MV-4-11 (cell line): ENCODE data around the gene SEPTIN1.
A peak's percentile ranks its signal among the peaks of the same experiment; 100 is the strongest.

Experiments used
- DNase-seq: peaks from one replicate; lab custom pipeline; 2025; lab: John Stamatoyannopoulos, UW

SEPTIN1 gene

DNA sequence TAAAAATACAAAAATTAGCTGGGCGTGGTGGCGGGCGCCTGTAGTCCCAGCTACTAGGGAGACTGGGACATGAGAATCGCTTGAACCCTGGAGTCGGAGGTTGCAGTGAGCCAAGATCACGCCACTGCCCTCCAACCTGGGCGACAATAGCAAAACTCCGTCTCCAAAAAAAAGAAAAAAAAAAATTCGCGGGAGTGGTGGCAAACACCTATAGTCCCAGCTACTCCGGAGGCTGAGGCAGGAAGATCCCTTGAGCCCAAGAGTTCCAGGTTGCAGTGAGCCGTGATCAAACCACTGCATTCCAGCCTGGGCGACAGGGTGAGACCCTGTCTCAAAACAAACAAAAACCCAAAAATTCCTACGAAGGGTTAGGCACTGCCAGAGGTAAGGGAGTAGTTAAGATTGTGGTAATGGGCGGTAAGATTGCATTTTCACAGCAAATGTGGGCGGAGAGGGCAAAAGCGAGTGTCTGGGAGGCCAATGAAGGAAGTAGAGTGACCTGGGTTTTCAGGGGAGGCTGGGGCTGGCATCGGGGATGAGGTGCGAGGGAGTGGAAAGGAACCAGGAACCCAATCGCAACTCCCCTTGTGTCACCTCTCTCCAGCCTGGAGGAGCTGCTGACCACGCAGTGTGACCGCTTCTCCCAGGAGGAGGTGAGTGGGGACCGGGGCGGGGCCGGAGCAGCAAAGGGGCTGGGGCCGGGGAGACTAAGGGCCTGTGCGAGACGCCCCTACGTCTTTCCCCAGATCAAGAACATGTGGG is 5.1 kb downstream of the SEPTIN1 start:
- DNase-seq, result no peak

DNA sequence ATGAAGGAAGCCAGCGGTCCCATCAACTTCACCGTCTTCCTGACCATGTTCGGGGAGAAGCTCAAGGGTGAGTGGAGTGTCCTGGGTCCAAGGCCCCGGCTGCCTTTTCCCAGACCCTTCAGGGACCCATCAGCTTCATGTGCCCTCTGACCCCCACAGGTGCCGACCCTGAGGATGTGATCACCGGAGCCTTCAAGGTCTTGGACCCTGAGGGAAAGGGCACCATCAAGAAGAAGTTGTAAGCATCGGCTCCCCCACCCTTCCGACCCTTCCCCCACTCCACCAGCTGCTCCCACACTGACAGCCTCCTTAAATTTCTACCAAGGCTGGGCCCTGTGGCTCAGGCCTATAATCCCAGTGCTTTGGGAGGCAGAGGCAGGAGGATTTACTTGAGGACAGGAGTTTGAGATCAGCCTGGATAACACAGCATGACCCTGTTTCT is 5.9 kb downstream of the SEPTIN1 start:
- DNase-seq, result no peak

DNA sequence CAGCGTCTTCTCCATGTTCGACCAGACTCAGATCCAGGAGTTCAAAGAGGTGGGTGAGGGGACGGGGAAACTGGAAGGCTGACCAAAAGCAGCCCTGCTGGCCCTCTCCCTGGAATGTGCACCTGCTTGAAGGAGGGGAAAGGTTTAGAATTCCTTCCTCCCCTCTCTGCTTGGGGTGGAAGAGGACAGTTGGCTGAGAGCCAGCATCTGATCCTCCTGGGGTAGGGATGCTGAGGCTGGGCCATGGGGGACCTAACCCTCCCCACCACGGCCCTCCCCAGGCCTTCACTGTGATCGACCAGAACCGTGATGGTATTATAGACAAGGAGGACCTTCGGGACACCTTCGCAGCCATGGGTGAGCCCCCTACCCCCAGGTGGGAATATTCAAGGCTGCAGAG is 6.5 kb downstream of the SEPTIN1 start:
- DNase-seq, result no peak

DNA sequence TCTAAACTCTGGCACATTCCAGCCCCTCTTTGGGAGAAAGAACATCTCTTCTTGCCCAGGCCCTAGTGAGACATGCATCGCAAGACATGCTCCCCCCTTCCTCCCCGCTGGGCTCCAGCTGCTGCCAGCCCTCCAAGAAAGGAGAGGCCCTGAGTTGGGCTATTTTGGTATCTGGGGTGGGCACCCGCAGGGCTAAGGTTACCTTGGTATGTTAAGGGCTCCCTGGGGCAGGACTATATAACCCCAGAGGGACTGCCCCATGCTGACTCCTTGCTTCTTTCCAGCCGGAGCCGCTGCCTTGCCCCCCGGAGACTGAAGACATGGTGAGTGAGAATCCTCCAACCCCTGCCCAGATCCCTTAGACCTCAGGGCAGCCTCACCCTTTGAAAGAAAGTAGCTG is 7.8 kb downstream of the SEPTIN1 start, which contains the start of gene MYL11:
MYL11 (plus strand) TSS at position 265 of the 400 bp plus-strand sequence; CDS start at position 321, 56 bp downstream.
- no peak for DNase-seq

DNA sequence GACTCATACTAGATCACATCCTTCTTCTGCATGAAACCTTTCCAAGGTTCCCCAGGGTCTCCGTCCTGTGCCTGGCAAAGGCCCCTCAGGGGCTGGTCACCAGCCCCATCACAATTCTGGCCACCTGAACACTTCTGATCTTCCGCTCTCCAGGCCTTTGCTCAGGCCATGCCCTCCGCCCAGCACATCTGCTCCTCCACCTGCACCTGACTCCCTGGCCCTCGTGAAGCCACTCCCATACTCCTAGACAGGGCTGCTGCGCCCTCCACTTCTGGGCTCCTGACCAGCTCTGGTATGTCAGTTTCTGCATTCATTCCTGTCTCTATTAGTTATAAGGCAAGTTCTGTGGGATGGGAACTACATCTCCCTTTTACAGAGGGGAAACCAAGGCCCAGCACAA is 9.6 kb downstream of the SEPTIN1 start:
- DNase-seq, result no peak

DNA sequence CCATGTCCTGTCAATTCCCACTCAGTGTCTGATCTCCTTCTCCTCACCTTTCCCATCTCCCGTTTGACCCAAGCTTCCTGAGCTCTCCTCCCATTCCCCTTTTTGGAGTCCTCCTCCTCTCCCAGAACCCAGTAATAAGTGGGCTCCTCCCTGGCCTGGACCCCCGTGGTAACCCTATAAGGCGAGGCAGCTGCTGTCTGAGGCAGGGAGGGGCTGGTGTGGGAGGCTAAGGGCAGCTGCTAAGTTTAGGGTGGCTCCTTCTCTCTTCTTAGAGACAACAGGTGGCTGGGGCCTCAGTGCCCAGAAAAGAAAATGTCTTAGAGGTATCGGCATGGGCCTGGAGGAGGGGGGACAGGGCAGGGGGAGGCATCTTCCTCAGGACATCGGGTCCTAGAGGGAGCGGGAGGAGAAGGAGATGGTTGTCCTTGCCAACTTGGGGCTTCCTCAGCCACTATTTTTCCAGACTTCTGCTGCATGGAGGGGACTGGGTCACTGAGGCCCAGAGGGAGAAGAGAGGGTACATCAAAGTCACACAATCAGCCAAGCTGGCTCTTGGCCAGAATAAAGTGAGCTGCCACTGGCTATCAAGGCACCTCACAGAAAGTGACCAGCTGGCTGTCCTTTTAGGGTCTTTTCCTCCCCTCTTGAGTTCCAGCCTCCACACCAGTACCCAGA is 10.2 kb downstream of the SEPTIN1 start:
- no peak for DNase-seq

DNA sequence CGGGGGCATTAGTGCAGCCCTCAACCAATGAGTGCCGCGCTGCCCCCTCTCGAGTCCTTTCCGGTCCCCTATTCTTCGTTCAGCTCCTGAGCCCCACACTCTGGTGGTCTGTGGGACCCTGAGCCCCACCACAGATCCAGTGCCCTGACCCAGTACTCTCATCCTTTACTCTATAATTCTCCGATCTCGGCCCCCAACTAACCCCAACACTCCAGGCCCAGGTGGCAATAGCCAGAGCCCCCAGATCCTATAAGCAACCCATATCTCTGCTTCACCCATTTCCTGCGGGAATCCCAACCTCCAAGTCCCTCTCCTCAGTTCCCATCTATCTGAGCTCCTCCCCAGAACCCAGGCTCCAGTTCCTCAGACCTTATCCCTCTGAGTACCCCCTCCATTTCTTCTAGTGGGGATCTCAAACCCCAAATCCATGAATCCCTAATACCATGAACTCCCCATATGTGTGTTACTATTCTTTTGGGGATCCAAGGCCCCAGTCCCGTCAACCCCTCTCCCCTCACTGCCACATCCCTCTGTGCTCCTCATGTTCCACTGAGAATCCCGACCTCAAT is 11.0 kb downstream of the SEPTIN1 start:
- DNase-seq, result no peak

DNA sequence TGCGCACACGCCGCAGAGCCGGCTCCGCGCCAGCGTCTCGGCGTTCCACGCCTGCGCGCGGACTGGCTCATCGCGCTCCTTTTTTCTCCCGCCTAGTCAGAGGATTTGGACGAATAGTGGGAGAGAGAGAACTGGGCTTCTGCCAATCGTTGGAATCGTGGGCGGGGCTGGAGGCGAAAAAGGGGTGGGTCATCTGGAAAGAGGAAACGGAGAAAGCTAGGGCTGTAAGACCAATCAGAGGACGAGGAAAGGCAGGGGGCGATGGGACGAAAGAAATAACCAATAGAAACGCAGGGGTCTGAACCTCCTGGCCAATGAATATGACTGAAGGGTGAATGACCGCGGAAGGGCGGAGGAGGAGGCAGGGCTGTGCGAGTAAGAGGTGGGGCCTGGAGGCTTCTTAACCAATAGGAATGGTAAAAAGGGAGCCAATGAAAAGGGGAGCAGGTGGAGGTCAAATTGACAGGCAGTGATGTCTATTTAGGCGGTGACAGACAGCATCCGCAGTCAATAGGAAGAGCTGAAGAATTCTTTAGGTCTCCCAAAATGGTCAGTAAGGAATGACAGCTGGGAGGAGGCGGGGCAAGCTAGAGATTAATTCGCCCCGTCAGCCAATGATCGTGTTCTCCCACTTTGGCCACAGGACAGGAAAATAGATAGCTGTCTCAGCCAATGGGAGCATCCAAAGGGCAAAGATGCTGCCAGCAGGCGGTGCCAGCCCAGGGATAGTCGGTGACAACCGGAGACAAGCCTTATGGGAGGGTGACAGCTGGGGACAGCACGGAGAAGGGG is 11.7 kb downstream of the SEPTIN1 start, which contains the start of gene TBC1D10B:
TBC1D10B (minus strand) TSS at position 39 of the 792 bp plus-strand sequence. CDS start 311 bp downstream, outside the sequence.
- DNase-seq, result peak; percentile 100

DNA sequence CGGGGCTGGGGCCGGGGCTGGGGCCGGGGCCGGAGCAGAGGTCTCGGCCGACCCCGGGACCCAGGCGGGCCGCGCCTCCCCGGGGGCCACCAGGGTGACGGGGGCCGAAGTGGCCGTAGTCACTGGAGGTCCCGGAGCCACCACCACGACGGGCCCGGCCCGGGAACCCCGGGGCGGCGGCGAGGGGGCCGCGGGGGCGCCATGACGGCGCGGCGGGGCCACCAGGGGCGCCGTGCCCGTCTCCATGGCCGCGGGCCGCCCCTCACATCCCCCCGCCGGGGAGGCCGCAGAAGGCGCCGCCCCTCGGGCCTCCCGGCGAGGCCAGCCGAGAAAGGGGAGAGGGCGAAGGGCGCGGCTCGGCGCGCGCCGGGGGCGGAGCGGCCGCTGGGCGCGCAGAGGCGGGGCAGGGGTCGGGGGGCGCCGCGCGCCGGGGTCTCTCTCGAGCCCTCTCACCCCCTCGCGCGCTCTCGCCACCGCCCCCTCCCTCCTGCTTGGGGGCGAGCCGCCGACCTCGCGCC is 12.4 kb downstream of the SEPTIN1 start:
- no peak for DNase-seq

DNA sequence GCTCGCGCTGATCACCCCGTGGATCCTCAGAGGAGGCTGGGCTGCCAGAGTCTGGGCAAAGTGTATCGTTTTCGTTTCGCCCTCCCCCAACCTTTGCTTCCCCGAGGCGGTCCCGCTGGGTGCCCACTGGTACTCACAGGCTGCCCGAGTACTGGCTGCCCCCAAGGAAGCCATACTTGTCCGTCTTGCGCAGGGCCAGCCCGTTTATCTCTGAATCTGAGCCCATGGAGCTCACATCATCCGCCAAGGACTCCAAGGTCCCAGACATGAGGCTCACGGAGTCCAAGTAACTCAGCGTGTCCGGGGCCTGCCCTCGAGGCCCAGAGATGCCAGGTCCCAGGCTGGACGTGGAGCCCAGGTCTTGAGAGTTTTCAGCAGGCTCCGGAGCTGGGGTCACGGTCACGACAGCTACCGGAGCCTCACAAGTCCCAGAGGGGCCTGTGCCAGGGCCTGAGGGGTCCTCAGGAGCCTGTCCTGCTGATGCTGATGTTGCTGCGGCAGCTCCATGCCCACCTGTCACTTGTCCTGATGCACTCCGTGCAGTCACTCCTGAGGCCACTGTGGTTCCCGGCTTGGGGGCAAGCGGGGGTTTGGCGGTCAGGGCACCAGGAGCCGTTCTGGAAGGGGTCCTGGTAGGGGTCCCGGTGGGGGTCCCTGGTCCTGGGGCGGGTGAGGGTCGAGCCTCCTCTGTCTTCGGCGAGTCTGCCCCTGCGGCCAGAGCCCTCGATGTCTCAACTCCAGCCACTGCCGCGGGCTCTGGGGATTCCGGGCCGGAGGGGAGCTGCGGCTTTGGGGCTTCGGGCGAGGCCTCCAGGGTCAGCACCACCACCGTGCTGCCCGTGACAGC is 13.0 kb downstream of the SEPTIN1 start:
- DNase-seq, result no peak

DNA sequence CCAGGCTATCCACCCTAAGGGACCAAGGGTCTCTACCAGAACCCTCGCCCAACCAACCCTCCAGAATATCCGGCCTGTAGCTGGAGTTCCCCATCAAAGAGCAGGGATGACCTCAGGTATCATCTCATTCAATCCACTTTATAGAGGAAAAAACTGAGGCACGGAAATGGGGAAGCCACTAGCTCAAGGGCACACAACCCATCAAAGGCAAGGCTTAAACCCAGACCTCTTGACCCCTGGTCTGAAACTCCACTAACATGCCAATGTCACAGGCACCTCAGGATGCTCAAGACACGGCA is 13.6 kb downstream of the SEPTIN1 start:
- DNase-seq, result no peak

DNA sequence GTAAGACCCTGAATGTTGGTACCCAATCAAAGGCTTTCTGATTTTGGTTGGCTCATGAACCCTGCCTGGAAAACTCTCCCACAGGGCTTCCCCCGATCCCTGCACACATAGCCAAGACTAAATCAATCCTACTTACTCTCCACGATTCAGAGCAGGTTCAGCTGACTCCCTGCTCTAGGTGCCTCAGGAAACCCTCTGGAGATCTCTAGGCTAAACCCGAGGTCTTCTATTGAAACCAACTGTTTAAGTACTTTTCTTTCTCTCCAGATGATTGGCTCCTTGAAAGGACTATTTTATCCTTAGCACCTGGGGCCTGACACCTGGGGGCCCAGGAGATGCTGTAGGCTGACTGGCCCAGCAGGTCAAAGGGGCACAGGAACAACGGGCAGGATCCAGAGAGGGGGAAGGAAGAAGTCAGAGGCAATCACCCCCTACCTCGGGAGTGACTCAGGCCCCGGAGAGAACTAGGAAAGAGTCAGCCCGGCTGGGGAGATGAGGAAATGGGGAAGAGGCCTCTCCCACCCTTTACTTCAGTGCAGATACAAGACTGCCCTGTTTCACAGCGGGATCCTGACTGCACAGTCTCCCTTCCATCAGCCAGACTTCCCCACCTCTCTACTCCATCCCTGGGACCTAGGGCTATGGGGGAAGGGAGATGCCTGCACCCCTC is 14.1 kb downstream of the SEPTIN1 start:
- peak; percentile 72 for DNase-seq

DNA sequence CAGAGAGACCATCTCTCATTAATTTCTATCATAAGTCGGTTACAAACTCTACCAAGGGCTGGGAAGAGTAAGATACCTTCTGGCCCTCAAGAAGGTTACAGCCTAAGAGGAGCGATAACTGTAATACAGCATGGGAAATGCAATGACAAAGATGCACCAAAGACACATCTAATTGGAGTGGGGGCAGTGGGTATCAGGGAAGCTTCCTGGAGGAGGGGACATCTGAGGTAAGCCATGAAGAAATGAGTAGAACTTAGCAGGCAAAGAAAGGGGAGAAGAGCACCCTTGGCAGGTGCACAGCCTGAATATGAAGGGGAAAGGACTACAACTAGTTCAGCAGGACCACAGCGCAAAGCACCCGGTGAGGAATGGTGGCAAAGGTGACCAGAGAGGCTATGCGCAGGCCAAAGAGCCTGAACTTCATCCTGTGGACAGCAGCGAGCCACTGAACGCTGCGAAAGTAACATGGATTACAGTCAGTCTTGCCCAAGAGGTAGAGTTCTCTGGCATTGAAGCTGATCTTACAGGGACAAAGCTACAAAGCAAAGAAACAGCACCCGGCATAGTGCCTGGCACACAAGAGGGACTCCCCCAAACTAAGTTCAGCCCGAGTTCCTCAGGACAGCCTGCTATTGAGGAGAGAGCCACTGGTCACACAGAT is 14.9 kb downstream of the SEPTIN1 start:
- no peak for DNase-seq

DNA sequence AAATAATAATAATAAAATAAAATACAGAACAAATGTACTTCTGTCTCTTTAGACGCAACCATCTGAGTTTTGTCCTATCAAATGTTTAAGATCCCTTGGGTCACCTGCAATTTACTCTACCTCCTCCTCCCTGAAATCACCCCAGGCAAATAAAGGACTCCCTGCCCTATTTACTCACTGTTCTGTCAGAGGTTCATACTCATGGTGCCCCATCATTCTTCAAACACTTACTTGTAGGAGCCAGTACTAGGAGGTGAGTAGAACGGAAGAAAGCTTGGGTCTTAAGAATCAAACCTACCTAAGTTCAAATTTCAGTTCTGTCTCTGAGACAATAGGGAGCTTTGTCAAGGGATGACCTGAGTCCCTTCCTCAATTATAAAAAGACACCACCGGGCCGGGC is 15.8 kb downstream of the SEPTIN1 start:
- no peak for DNase-seq

DNA sequence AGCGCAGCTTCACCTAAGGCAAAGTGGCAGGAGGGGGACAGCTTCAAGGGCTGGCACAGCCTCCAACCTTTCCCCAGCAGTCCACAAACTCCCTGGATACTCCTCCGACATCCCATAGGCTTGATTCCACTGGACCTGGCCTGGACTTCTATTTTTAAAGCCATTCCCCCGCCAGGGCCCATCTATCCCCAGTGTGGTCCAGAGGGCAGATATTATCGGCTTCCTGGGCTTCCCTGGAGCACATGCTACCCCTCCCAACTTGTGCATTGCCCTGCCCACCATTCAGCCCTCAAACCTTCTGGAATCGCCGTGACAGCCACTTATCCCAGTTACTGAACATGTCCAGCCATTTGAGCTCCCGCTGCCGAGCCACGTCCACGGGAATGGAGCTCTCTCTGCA is 17.2 kb downstream of the SEPTIN1 start:
- no peak for DNase-seq

DNA sequence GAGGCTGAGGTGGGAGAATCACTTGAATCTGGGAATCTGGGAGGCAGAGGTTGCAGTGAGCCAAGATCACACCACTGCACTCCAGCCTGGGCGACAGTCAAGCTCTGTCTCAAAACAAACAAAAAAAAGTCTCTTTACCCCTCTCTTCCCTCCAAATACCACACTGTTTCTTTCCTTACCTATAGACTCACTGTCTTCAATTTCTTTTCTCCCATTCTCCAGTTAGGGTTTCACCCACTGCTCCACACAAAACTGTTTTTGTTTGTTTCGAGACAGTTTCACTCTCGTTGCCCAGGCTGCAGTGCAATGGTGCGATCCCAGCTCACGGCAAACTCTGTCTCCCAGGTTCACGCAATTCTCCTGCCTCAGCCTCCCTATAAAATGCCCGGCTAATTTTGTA is 21.2 kb downstream of the SEPTIN1 start:
- no peak for DNase-seq

DNA sequence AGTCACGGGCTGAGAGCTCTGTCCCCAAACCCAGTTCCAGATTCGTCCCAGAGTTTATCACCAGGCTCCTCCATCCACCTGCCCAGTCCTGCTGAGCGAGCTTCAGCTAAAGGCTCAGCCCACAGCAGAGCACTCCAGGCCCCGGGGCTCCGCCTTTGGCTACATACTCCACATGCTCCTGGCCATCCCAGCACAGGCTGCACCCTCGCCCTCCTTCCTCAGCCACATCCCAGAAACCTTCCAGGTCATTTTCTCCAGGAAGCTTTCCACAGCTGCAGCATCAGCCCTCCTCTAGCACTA is 22.5 kb downstream of the SEPTIN1 start:
- DNase-seq, result no peak

DNA sequence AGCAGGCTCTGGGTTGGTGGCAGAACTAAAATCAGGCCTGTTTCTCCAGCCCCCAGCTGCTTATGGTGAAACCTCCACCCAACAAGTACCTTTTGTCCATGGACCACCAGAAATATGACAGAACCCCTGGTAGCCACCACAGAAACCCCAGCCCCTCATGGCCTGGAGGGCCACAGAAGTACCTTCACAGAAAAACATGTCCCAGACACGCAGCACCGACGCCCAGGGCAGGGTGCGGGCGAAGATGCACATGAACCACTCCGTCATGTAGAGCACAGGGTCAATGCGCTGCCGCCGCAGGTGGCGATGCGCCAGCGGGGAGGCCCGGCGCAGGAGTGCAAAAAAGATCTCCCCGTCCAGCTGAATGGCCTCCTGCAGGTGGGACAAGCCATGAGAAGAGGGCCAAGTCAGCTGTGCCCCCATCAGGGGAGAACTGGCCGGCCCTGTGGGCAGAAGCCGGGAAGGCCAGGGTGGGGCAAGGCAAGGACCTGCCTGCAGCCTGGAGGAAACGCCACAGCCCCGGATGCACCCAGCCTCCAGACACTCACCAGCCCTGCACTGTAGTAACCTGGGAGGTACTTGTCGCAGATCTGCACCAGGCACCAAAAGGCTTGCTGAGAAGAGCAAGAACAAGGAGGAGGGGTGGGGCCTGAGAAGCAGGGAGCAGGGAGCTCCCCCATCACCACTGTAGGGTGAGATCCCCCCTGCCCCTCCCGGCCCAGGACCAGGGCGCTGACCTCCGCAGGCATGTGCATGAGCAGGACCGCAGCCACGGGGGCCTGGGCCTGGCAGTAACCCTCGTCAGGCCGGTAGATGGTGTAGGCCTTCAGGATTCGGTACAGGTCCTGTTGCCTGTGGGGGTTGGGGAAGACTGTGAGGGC is 23.1 kb downstream of the SEPTIN1 start:
- DNase-seq, result no peak

DNA sequence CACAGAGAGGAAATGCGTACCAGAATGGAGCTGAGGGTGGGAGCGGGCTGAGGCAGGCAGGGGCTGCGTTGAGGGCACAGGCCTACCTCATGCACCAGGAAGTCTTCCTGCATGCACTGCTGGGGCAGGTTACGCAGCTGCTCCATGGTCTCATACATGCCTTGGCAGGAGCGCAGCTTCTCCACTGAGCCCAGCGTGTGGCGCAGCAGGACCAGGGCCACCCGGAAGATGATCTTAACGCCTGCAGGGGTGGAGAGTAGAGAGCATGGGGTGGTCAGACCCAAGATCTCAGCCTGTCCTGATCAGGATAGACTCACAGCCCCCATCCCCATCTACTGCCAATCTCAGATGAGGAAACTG is 23.8 kb downstream of the SEPTIN1 start:
- no peak for DNase-seq
